GM19455 (cell line): Measurements from ENCODE around the gene FKRP.
A peak's percentile ranks its signal among the peaks of the same experiment; 100 is the strongest.

Source experiments
- ATAC-seq: cut with Tn5 transposase; IDR thresholded peaks from one replicate; pipeline ENCODE4 v1.9.1; 2021; ENCODE audit not compliant: unreplicated experiment

The FKRP gene

DNA sequence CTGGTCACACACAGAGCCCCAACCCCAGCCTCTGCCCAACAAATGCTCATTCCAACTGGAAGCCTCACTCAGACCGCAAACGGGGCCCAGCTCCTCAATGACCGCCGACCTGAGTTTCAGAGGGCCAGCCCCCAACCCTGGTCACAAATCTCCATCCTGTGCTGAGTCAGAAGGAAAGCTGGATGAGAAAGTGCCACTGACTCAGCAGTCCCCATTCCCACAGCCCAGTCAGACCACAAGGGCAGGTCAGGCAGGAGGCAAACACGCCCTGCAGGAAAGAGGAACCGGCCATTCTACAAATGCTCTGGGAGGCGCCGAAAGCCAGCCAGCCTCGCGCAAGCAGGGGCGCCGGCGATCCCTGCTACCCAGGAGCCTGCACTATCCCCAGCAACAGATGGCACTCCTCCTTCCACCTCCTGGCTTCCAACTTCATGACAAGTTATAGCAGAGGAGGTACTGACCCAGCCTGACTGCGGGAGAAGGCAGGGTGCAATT lies 14.8 kb upstream of the FKRP start:
- no peak for ATAC-seq

- no peak for ATAC-seq
These were observed 14.3 kb upstream of the FKRP start for GRCh38 chr19:46731584-46731983.

DNA sequence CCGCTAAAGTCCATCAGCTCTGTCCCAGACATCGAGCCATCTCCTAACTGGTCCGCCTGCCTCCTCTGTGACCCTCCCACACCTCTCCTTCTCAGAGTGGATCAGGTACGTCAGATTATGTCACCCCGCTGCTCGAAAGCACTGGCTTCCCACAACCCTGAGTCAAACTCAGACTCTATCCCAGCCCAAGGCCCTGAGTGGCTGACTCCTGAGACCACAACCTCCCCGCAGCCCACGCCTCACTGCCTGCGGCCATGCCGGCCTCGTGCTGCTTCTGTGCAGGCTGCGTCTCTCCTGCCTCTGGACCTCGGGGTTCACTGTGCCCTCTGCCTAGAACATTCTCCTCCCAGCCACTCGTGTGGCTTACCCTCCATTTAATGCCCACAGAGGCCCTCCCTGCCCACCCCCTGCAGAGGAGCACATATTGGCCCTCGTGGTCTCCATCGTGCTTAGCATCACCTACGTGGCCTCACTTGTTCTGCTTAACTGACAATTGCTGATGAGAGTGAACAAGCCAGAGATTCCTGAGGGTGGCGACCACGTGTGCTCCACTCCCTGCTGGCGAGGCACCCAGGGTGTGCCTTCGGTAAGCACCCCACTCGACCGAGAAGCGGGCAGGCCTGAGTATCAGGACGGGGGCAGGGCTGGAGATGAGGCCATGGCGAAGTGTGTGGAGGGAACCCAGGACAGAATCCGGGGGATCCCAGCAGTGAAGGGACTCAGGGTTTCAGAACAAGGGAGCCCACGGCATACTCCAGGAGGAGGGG lies 13.5 kb upstream of the FKRP start:
- no peak for ATAC-seq

- ATAC-seq: no peak
These were observed 12.7 kb upstream of the FKRP start for GRCh38 chr19:46732966-46733689.

DNA sequence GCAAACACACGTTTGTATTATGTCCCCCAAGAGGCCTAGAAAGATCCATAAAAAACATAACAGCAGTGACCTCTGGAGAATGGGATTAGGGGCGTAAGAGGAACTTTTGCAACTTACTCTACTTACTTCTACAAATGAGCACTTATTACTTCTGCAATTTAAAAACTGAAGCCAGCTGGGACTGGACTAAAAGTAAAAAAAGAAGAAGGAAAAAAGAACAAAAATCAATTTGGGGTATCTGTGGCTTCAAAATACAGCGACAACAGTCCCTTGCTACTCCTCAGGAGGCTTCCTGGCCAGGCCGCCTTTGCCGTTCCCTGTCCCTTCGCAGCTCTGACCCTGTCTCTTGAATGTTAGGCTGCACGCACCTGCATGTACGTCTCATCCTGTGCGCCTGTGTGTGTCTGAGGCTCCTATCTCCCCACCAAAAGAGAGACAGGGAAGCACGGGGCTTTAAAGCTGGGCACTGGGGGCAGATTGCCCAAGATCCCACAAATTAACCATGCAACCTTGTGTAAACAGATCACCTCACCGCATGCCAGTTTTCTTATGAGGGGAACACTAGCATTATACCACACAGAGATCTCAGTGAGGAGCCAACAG lies 12.1 kb upstream of the FKRP start:
- no peak for ATAC-seq

GRCh38 chr19:46736531-46737297 lies 9.1 kb upstream of the FKRP start:
- ATAC-seq: no peak

DNA sequence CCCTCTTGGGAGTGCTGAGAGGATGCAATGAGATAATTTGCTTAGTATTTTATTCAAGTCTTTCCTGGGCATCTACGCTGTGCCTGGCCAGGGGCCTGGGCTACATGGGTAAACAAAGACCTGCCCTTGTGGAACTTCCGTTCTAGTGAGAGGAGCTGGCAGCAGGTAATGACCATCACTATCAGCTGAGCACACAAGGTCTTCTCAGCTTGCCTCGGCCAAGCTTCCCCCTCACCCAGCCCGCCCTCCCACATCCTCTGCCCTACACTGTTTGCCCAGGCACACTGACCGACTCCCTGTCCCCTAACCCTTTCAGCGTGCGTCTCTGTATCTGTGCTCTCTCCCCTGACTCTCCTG lies 8.6 kb upstream of the FKRP start:
- no peak for ATAC-seq

GRCh38 chr19:46737761-46738171 lies 8.1 kb upstream of the FKRP start:
- ATAC-seq: no peak

DNA sequence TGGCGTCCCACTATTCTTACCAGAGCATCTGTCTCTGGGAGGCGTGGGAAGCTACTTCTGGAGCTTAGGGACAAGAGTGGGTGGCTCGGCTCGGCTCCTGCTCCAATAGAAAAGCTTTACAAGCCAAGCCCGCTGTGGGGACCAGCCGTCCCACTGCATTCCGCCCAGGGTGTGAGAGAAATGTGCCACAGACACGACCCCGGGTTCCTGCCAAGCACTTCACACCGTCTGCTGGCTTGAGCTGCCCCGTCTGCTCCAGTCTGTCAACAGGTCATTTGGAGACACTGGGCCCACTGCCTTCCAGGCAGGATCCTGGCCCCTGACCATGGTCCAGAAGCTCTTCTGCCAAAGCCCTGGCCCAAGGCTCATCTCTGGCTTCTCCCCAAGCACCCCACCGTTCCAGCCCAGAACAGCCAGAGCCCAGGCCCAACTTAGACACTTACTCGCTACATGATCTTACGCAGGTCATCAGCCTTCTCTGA lies 6.5 kb upstream of the FKRP start:
- ATAC-seq: no peak

DNA sequence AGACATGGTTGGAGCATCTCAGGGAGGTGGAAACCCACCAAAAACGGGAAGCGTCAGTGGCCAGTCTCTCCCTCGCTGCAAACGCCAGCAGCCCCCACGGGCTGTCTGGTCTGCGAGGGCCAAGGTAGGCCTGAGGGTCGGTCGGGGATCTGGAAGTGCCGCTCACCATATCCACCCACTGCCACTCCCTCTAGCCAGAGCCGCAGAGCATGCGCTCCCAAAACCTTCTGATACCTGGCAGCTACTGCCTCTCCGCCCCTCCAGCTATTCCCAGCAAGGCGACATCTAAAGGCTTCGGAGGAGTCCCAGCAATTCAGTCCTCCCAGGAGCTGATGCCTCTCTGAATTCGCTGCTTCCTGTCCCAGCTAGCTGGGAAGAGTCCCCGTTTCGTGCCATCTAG lies 4.4 kb upstream of the FKRP start:
- no peak for ATAC-seq

DNA sequence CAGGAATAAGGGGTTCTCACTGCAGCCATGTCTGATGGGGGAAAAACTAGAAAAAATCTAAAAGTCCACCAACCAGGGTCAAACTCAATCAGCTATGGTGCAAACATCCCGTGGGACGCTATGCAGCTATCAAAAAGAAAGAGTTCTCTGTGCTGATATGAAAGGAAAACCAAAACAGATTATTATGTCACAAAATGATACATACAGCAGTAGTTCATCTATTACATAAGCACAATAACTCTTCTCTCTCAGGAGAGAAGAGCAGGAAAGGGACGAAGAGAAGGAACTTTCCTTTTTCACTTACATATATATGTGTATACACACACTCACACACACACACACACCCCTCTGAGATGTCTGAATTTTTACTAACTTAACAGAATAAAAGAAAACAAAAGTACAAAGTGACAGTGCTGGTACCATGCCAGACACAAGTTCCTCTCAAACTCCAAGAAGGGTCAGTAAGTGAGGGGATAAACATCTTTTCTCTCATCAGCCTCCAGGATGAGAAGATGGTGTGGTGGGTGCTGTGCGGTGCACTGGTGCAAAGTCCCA lies 2.9 kb upstream of the FKRP start:
- no peak for ATAC-seq

- ATAC-seq: no peak
These were observed 1.7 kb upstream of the FKRP start for GRCh38 chr19:46744005-46744691.

- no peak for ATAC-seq
These were observed 827 bp upstream of the FKRP start for GRCh38 chr19:46745030-46745429.

DNA sequence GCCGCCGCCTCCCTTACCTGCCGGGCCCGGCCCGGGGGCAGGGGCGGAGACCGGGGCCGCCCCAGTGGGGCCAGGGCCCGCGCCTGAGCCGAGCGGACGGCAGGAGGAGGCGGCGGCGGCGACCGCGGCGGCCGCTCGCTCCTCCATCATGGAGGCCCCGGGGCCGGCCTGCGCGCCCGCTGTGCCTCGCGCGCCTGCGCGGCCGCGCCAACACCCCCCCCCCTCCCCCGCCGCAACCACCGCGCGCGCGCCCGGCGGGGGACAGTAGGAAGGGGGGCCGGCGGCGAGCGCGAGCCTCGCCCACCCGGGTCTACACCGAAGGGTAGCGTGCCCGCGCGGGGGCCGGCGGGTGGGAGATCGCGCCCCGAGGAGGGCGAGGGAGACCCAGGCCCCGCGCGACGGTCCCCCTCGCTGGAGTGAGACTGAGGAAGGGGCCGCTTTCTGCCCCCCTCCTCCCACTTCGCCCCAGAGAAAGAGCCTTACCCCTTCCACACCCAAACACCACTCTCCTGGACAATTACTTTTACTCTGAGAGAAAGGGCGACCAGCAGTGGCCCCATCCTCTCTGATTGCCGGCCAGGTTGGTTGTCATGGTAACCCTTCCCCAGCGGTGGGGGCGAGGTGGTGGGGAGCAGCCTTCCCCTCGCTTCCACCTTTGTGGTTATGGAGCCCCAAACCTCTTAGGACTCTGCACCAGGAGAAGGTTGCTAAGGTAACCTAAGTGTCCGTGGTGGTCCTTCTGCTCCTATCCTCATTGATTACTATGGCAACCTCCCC lies 612 bp downstream of the FKRP start, which contains the start of gene STRN4:
TSS of gene STRN4 (minus strand) at position 170 of the 777 bp plus-strand sequence. CDS start at position 150, 20 bp downstream.
- peak; percentile 45 for ATAC-seq

DNA sequence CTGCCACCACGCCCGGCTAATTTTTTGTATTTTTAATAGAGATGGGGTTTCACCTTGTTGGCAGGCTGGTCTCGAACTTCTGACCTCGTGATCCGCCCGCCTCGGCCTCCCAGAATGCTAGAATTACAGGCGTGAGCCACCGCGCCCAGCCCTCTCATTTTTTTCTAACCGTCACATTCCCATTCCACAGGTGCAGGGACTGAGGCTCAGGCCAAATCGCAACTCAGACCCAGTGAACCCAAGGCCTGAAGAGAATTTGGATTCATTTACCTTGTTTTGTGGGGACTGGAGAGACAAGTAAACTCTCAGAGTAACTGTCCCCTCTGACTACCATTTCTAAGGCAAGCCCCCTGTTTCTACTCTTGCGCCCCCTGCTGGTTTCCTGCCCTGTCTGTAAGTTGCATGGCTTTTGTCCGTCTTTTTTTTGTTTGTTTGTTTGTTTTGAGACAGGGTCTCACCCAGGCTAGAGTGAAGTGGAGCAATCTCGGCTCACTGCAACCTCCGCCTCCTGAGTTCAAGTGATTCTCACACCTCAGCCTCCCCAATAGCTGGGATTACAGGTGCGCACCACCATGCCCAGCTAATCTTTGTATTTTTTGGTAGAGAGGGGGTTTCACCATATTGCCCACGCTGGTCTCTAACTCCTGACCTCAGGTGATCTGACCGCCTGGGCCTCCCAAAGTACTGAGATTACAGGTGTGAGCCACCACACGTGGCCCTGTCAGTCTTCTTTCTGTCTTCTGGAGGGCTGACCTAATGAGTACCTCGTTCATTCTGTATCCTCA lies 2.7 kb downstream of the FKRP start:
- no peak for ATAC-seq

GRCh38 chr19:46753420-46754155 lies 7.7 kb downstream of the FKRP start:
- no peak for ATAC-seq

- ATAC-seq: no peak
These were observed 9.4 kb downstream of the FKRP start for GRCh38 chr19:46755077-46755852.
